Neural cell (in vitro differentiated cells): ENCODE measurements around the gene TAF1L. TPM values are rescaled to one million over a fixed set of nuclear protein-coding genes. Genes with fewer than 3 reads are reported as not detected.

Experiments
- H2AFZ ChIP-seq: fragments of 200-600, 300-800 bp; sonication (generic), shearing (Covaris generic); 2 replicates; pipeline ENCODE4 v1.6.0; 2014; ENCODE audit warnings: low read depth, mild to moderate bottlenecking, antibody characterized with exemption, low read length, moderate library complexity
- H3F3A ChIP-seq: fragments of 200-600 bp; shearing (Covaris generic); 2 replicates; pipeline ENCODE4 v1.6.1; 2016; ENCODE audit warnings: mild to moderate bottlenecking, moderate library complexity, mixed read lengths, antibody characterized with exemption, low read length; ENCODE audit not compliant: insufficient read depth, poor library complexity, severe bottlenecking
- H3K27ac ChIP-seq: fragments of 200-600, 300-800 bp; sonication (generic), shearing (Covaris generic); 2 replicates; pipeline ENCODE4 v1.5.1; 2014; ENCODE audit warnings: mild to moderate bottlenecking, low read length, moderate library complexity
- H3K27me3 ChIP-seq: fragments of 300-800, 200-600 bp; sonication (generic), shearing (Covaris generic); 2 replicates; pipeline ENCODE4 v1.6.0; 2014; ENCODE audit warnings: mild to moderate bottlenecking, low read depth, low read length, moderate library complexity; ENCODE audit not compliant: insufficient read depth
- H3K36me3 ChIP-seq: fragments of 300-800, 200-600 bp; sonication (generic), shearing (Covaris generic); 2 replicates; pipeline ENCODE4 v1.5.1; 2014; ENCODE audit warnings: mild to moderate bottlenecking, antibody characterized with exemption, low read length, moderate library complexity; ENCODE audit not compliant: insufficient read depth
- H3K4me2 ChIP-seq: fragments of 300-800, 200-600 bp; sonication (generic), shearing (Covaris generic); 2 replicates; pipeline ENCODE4 v1.6.0; 2014; ENCODE audit warnings: mild to moderate bottlenecking, low read length
- H3K4me3 ChIP-seq: fragments of 300-800, 200-600 bp; sonication (generic), shearing (Covaris generic); 2 replicates; pipeline ENCODE4 v1.5.1; 2014; ENCODE audit warnings: mild to moderate bottlenecking, low read length, moderate library complexity
- H3K79me2 ChIP-seq: fragments of 200-600 bp; shearing (Covaris generic); replicated peaks from 2 replicates; pipeline ENCODE4 v1.6.0; 2014; ENCODE audit warnings: mild to moderate bottlenecking, low read length, moderate library complexity; ENCODE audit not compliant: insufficient read depth
- H3K9ac ChIP-seq: fragments of 300-800, 200-600 bp; sonication (generic), shearing (Covaris generic); 2 replicates; pipeline ENCODE4 v1.6.1; 2016; ENCODE audit warnings: mild to moderate bottlenecking, low read length, mixed read lengths
- H3K9me2 ChIP-seq: fragments of 200-600 bp; shearing (Covaris generic); 2 replicates; pipeline ENCODE4 v1.6.1; 2016; ENCODE audit warnings: mild to moderate bottlenecking, low read length, mixed read lengths; ENCODE audit not compliant: insufficient read depth
- H3K9me3 ChIP-seq: fragments of 200-600, 300-800 bp; sonication (generic), shearing (Covaris generic); 2 replicates; pipeline ENCODE4 v1.6.1; 2016; ENCODE audit warnings: mild to moderate bottlenecking, mixed run types, low read length, moderate library complexity, mixed read lengths
- H4K20me1 ChIP-seq: fragments of 200-600 bp; shearing (Covaris generic); 2 replicates; pipeline ENCODE4 v1.6.1; 2016; ENCODE audit warnings: mild to moderate bottlenecking, mixed run types; ENCODE audit not compliant: insufficient read depth
- CTCF ChIP-seq: fragments of 450-650 bp; IDR thresholded peaks from 2 replicates; pipeline ENCODE4 v1.5.1; 2014; ENCODE audit warnings: antibody characterized with exemption, mild to moderate bottlenecking, moderate library complexity; ENCODE audit not compliant: poor library complexity, severe bottlenecking
- EP300 ChIP-seq: fragments of 450-650 bp; conservative IDR thresholded peaks from 2 replicates; pipeline ENCODE4 v1.6.1; 2014; ENCODE audit warnings: antibody characterized with exemption, mild to moderate bottlenecking, moderate library complexity; ENCODE audit not compliant: poor library complexity, severe bottlenecking
- EZH2 ChIP-seq: fragments of 200-600, 300-800 bp; shearing (Covaris generic), sonication (generic); IDR thresholded peaks from 2 replicates; pipeline ENCODE4 v1.6.1; 2014; ENCODE audit warnings: antibody characterized with exemption, low read length, borderline replicate concordance, mild to moderate bottlenecking; ENCODE audit not compliant: insufficient read depth, poor library complexity, severe bottlenecking
- MXI1 ChIP-seq: fragments of 450-650 bp; conservative IDR thresholded peaks from 2 replicates; pipeline ENCODE4 v1.6.1; 2014; ENCODE audit warnings: antibody characterized with exemption, mild to moderate bottlenecking; ENCODE audit not compliant: poor library complexity, severe bottlenecking
- POLR2AphosphoS5 ChIP-seq: IDR thresholded peaks from 2 replicates; pipeline ENCODE4 v1.6.1; 2012
- RAD21 ChIP-seq: fragments of 450-650 bp; conservative IDR thresholded peaks from 2 replicates; pipeline ENCODE4 v1.6.1; 2014; ENCODE audit warnings: antibody characterized with exemption, mild to moderate bottlenecking, moderate library complexity
- REST ChIP-seq: IDR thresholded peaks from 2 replicates; pipeline ENCODE4 v1.6.1; 2012; ENCODE audit warnings: borderline replicate concordance
- SMC3 ChIP-seq: fragments of 450-650 bp; conservative IDR thresholded peaks from 2 replicates; pipeline ENCODE4 v1.6.1; 2014; ENCODE audit warnings: antibody characterized with exemption, mild to moderate bottlenecking, moderate library complexity; ENCODE audit not compliant: poor library complexity
- TAF1 ChIP-seq: IDR thresholded peaks from 2 replicates; pipeline ENCODE4 v1.6.1; 2012; ENCODE audit warnings: low read depth
- polyA plus RNA-seq: library from polyadenylated mRNA; depleted of rRNA; stranded (reverse); fragments of >200 nt; gene quantifications from 2 replicates; pipeline ENCODE4 v1.2.3, GENCODE V29; 2014

The TAF1L gene
- polyA plus RNA-seq, 1 donor from 2014 or later = not detected

- TF ChIP-seq REST = no peak
- no peak for TF ChIP-seq TAF1
- TF ChIP-seq RAD21 = no peak
- no peak for TF ChIP-seq POLR2AphosphoS5
- TF ChIP-seq SMC3 = no peak
- no peak for TF ChIP-seq CTCF
- TF ChIP-seq MXI1 = no peak
- no peak for TF ChIP-seq EZH2
- TF ChIP-seq EP300 = no peak
- Histone ChIP-seq H3K27ac (no peak overlapping the region), H3K9me2 (no peaks in the 10 kb centered on the region), H3K79me2 (no peaks in the 10 kb centered on the region), H3K9me3 (no peaks in the 10 kb centered on the region), H3K9ac (no peak overlapping the region), H3K36me3 (no peaks in the 10 kb centered on the region), H2AFZ (no peak overlapping the region), H3K4me2 (no peak overlapping the region), H3K27me3 (no peaks in the 10 kb centered on the region), H3K4me3 (no peak overlapping the region), H4K20me1 (no peaks in the 10 kb centered on the region), H3F3A (no peaks in the 10 kb centered on the region)
Observed at GRCh38 chr9:32665101-32665500, 29.6 kb upstream of the TAF1L start.

GRCh38 chr9:32663741-32664140 is 28.3 kb upstream of the TAF1L start:
- no peaks in the 10 kb centered on the region for H3K9me3 ChIP-seq

More at GRCh38 chr9:32663741-32664140, 28.3 kb upstream of the TAF1L start:
- Histone ChIP-seq H3K27ac (no peak overlapping the region), H3K9me2 (no peaks in the 10 kb centered on the region), H3K36me3 (no peaks in the 10 kb centered on the region), H3K4me3 (no peak overlapping the region), H4K20me1 (no peaks in the 10 kb centered on the region), H3K9ac (no peak overlapping the region), H2AFZ (no peak overlapping the region), H3F3A (no peaks in the 10 kb centered on the region), H3K79me2 (no peaks in the 10 kb centered on the region), H3K27me3 (no peaks in the 10 kb centered on the region), H3K4me2 (no peak overlapping the region)
- TF ChIP-seq RAD21 = no peak
- no peak for TF ChIP-seq MXI1
- no peak for TF ChIP-seq SMC3
- TF ChIP-seq EZH2 = no peak
- no peak for TF ChIP-seq REST
- no peak for TF ChIP-seq POLR2AphosphoS5
